Astrocyte (in vitro differentiated cells and primary cell): ENCODE measurements around the gene ZC3HAV1. TPM values are rescaled to one million over a fixed set of nuclear protein-coding genes. Genes with fewer than 3 reads are reported as not detected.

Experiments
- total RNA-seq: library from RNA; stranded (reverse); gene quantifications from 2 replicates; pipeline ENCODE4 v1.2.1, GENCODE V29; 2021

The ZC3HAV1 gene
- total RNA-seq, 1 donor from 2014 or later, result 63.8 TPM

Other genes starting within 250 kb of the ZC3HAV1 start
- gene KIAA1549, start 128.3 kb downstream of the ZC3HAV1 start, total RNA-seq, result 10.3 and 11.1 TPM in 2 replicates
- gene ZC3HAV1L, start 73.7 kb downstream of the ZC3HAV1 start, total RNA-seq, result 11.9 and 12.3 TPM in 2 replicates
- 16.5 and 17.1 TPM in 2 replicates for gene UBN2, start 121.5 kb upstream of the ZC3HAV1 start, total RNA-seq
- gene FMC1, start 231.6 kb upstream of the ZC3HAV1 start, total RNA-seq, result 3.0 and 8.4 TPM in 2 replicates